Keratinocyte (primary cell): ENCODE measurements around the gene SYMPK. TPM values are rescaled to one million over a fixed set of nuclear protein-coding genes. Genes with fewer than 3 reads are reported as not detected.

Experiments used
- DNase-seq: peaks from one replicate; pipeline ENCODE4 v3.0.0-alpha.2; 2011; ENCODE audit warnings: low read depth, missing footprints, low spot score
- FAIRE-seq: peaks from 2 replicates; lab custom pipeline; 2011; peaks lifted over from hg19 to GRCh38; lab: Jason Lieb, UNC
- H2AFZ ChIP-seq: 2 replicates; pipeline ENCODE4 v1.6.0; 2012; ENCODE audit warnings: low read length, control low read depth, inconsistent platforms; ENCODE audit not compliant: control insufficient read depth
- H3K27ac ChIP-seq: 2 replicates; pipeline ENCODE4 v1.5.1; 2011; ENCODE audit warnings: low read length; ENCODE audit not compliant: control insufficient read depth, insufficient read depth
- H3K27me3 ChIP-seq: 3 replicates; pipeline ENCODE4 v1.6.0; 2011; ENCODE audit warnings: low read length; ENCODE audit not compliant: control insufficient read depth, insufficient read depth; ENCODE audit errors: extremely low read depth
- H3K36me3 ChIP-seq, 2 experiments: 2 replicates in 1 of 2; 3 replicates in 1 of 2; pipeline ENCODE4 v1.5.1; 2011; ENCODE audit warnings: low read length in 2 of 2, mild to moderate bottlenecking in 1 of 2; ENCODE audit not compliant: control insufficient read depth in 2 of 2, insufficient read depth in 2 of 2; ENCODE audit errors: extremely low read depth in 1 of 2
- H3K4me1 ChIP-seq: 3 replicates; pipeline ENCODE4 v1.5.1; 2011; ENCODE audit warnings: low read length; ENCODE audit not compliant: control insufficient read depth, insufficient read depth; ENCODE audit errors: extremely low read depth
- H3K4me2 ChIP-seq: 3 replicates; pipeline ENCODE4 v1.6.0; 2011; ENCODE audit warnings: low read depth, low read length; ENCODE audit not compliant: control insufficient read depth, insufficient read depth; ENCODE audit errors: extremely low read depth
- H3K4me3 ChIP-seq, 3 experiments: fragments of 200-600 bp in 1 of 3; sonication (generic) in 1 of 3; 2 replicates in 2 of 3; 3 replicates in 1 of 3; pipeline ENCODE4 v1.5.1; 2011 to 2016; ENCODE audit warnings: low read length in 3 of 3, mild to moderate bottlenecking in 3 of 3, control low read depth in 2 of 3, inconsistent platforms in 1 of 3, low read depth in 1 of 3, mixed read lengths in 1 of 3, mixed run types in 1 of 3, moderate library complexity in 1 of 3; ENCODE audit not compliant: control insufficient read depth in 2 of 3, insufficient read depth in 2 of 3; ENCODE audit errors: extremely low read depth in 1 of 3
- H3K79me2 ChIP-seq: 2 replicates; pipeline ENCODE4 v1.6.0; 2012; ENCODE audit warnings: low read length; ENCODE audit not compliant: control insufficient read depth, insufficient read depth
- H3K9ac ChIP-seq: 3 replicates; pipeline ENCODE4 v1.6.0; 2011; ENCODE audit warnings: low read length; ENCODE audit not compliant: control insufficient read depth, insufficient read depth; ENCODE audit errors: extremely low read depth
- H3K9me1 ChIP-seq: 3 replicates; pipeline ENCODE4 v1.6.0; 2011; ENCODE audit warnings: low read length; ENCODE audit not compliant: control insufficient read depth, insufficient read depth; ENCODE audit errors: extremely low read depth
- H3K9me3 ChIP-seq: 2 replicates; pipeline ENCODE4 v1.5.1; 2012; ENCODE audit warnings: low read depth, low read length; ENCODE audit not compliant: control insufficient read depth
- H4K20me1 ChIP-seq: 3 replicates; pipeline ENCODE4 v1.6.0; 2011; ENCODE audit warnings: low read length; ENCODE audit not compliant: control insufficient read depth, insufficient read depth; ENCODE audit errors: extremely low read depth
- CTCF ChIP-seq, 3 experiments: IDR thresholded peaks in 1 of 3; conservative IDR thresholded peaks in 1 of 3; optimal IDR thresholded peaks in 1 of 3; 2 replicates in 2 of 3; 3 replicates in 1 of 3; pipeline versions ENCODE3 to v1.5.1; 2011; ENCODE audit warnings: low read length in 3 of 3, mild to moderate bottlenecking in 3 of 3, moderate library complexity in 2 of 3, control low read depth in 1 of 3, inconsistent platforms in 1 of 3; ENCODE audit not compliant: insufficient read depth in 2 of 3; ENCODE audit errors: extremely low read depth in 1 of 3
- EZH2 ChIP-seq: IDR thresholded peaks from one replicate; pipeline ENCODE4 v1.6.1; 2012; ENCODE audit warnings: inconsistent platforms, mild to moderate bottlenecking, low read length, moderate library complexity
- dilution Hi-C: fragments of 300-500 bp; cut with MboI; formaldehyde crosslinking; loops from one replicate; pipeline ENCODE4 v1.7.0; 2020; ENCODE audit warnings: low sequenced_read_pairs; ENCODE audit not compliant: extremely low pct_ligation_motif_present
- polyA plus RNA-seq, 5 experiments: library from polyadenylated mRNA; depleted of rRNA in 3 of 5; stranded (reverse) in 3 of 5; stranded (forward) in 1 of 5; unstranded in 1 of 5; fragments of >200 nt; gene quantifications; 1 replicate in 1 of 5; 2 replicates in 3 of 5; 3 replicates in 1 of 5; pipeline versions ENCODE4 v1.2.1 to v1.2.3, GENCODE V29; 2011 to 2012; ENCODE audit warnings: missing spikeins in 2 of 5, low read depth in 1 of 5, low replicate concordance in 1 of 5

SYMPK gene
- polyA plus RNA-seq, 1 donor (not counting 4 experiments of a cell fraction or from before 2014, with no cell fraction given) = 56.0 TPM

GRCh38 chr19:45782820-45783785 lies 79.8 kb downstream of the SYMPK start:
- no peak overlapping the region for H3K9ac ChIP-seq
- H3K4me3 ChIP-seq = no peak overlapping the region
- TF ChIP-seq EZH2 (no peak), CTCF (optimal IDR thresholded peaks at IDR 0.05 in 1 of 3, IDR thresholded peaks at IDR 0.05 in 1 of 3, conservative IDR thresholded peaks at IDR 0.05 in 1 of 3; ENCODE audit: extremely low read depth in 1 of 3, insufficient read depth in 2 of 3, low read length in 3 of 3) (no peak)
- H3K27me3 ChIP-seq = no peaks in the 10 kb centered on the region
- H3K27ac ChIP-seq = no peak overlapping the region
- dilution Hi-C loops = no loop called here
- DNase-seq (no peak), FAIRE-seq (peak; percentile 5)
- peaks cover 8 to 26% of the 10 kb centered on the region in 2 experiments for H3K36me3 ChIP-seq
- H3K4me2 ChIP-seq = no peak overlapping the region
- H4K20me1 ChIP-seq = peaks cover 13% of the 10 kb centered on the region
- H3K9me3 ChIP-seq = no peaks in the 10 kb centered on the region
- no peak overlapping the region for H2AFZ ChIP-seq
- H3K4me1 ChIP-seq = peaks cover 33% of the 10 kb centered on the region
- no peaks in the 10 kb centered on the region for H3K79me2 ChIP-seq
- no peaks in the 10 kb centered on the region for H3K9me1 ChIP-seq

- Histone ChIP-seq H4K20me1 (peaks cover 13% of the 10 kb centered on the region), H3K4me3 (peak within 1 kb of the TSS in 1 of 3 experiments; percentile 34), H2AFZ (no peak within 1 kb of the TSS), H3K36me3 (peaks cover 13 to 27% of the 10 kb centered on the region in 2 experiments), H3K4me1 (peaks cover 33% of the 10 kb centered on the region), H3K27ac (no peak within 1 kb of the TSS), H3K9ac (no peak within 1 kb of the TSS), H3K9me1 (no peaks in the 10 kb centered on the region), H3K27me3 (no peaks in the 10 kb centered on the region), H3K79me2 (no peaks in the 10 kb centered on the region), H3K9me3 (no peaks in the 10 kb centered on the region), H3K4me2 (peak within 1 kb of the TSS; percentile 16)
- no peak for TF ChIP-seq EZH2
- no peak for TF ChIP-seq CTCF (optimal IDR thresholded peaks at IDR 0.05 in 1 of 3, IDR thresholded peaks at IDR 0.05 in 1 of 3, conservative IDR thresholded peaks at IDR 0.05 in 1 of 3; ENCODE audit: extremely low read depth in 1 of 3, insufficient read depth in 2 of 3, low read length in 3 of 3)
- FAIRE-seq = no peak
- dilution Hi-C loops = no loop called here
- no peak for DNase-seq
Measured at GRCh38 chr19:45782162-45782691, 80.7 kb downstream of the SYMPK start, which contains the start of gene DMPK. DMPK (minus strand) TSS chr19:45782490; CDS start chr19:45782352, 138 bp downstream.
